ENCODE results near the gene TNC.

TNC gene

DNA sequence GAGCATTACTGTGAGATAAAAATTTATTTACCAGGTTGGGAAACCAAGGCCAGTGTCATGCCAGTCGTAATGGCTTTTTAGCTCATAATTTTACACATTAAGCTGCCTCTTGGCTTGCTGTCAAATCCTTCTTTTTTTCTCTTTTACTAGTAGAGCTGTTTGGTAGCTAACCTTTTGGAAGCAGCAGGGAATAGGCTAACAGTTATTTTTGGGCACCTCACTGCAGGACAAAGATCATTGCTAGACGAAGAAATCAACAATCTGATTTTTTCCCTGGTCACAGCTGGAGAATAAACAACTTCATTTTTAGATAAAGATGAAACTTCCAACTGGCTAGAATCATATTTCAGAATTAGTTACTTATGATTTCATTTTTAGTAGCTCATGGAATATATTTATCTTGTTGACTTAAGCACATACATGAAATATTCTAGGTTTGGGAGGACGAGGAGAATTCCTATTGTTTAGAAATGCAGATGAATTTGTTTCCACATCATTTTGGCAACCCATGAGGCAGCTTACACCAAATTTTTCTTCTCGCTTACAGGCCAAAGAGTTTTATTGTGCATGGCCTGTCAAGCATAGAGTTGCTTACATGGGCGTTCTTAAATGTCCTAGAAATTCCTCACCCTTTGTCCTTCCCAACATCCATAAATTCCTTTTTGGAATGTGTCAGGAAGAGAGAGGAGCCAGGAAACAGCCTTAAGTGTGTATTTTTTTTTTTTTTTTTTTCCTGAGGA lies 19.6 kb downstream of the TNC start:
- DNase-seq: no peak

- no peak for DNase-seq
Observed at GRCh38 chr9:115093520-115093919, 24.4 kb downstream of the TNC start.

DNA sequence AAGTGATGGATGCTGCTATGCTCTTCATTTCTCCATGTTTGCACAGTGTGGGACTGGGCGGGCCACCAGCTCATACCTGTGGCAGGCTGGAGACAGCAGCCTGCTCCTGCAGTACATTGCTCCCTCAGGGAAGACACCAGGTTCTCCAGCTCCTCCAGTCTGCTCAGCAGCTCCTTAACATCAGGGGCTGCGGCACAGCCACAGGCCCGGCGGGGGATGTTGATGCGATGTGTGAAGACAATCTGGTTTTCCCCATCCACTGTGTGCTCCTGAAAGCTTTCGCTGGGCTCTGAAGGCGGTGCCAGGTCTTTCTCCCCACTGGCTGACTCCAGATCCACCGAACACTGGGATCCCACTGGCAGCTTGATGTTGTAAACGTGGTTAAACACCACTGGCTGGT lies 27.5 kb downstream of the TNC start:
- no peak for DNase-seq

DNA sequence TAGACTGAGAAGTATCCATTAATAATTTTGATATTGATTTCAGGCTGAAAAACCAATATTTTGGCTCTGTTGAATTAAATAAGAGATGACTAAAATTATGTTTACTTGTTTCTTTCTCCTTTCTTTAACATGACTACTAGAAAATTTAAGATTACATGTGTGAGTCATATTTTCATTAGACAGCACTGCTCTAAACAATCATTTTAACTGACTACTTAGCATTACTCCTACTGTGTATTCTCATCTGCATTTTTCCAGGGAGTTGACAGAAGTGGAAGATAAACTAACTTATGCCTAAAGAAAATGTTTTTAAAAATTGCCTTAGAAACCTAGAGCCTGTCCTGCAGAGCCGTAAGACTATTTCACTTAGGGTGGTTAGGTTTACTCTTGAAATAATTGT lies 29.1 kb downstream of the TNC start:
- DNase-seq: no peak

DNA sequence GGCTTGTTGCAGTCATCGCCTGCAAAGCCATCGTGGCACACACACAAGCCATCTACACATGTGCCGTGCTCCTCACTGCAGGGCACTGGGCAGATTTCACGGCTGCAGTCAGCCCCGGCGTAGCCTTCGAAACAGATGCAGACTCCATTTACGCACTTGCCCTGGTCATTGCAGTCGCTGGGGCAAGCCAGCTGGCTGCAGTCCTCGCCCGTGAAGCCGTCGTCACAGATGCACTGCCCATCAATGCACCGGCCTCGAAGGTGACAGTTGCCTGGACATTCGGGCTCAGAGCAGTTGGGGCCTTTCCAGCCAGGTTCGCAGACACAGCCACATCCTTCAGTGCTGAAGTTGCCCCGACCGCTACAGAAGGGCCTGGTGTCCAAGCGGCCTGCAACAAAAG lies 31.1 kb downstream of the TNC start:
- no peak for DNase-seq

DNA sequence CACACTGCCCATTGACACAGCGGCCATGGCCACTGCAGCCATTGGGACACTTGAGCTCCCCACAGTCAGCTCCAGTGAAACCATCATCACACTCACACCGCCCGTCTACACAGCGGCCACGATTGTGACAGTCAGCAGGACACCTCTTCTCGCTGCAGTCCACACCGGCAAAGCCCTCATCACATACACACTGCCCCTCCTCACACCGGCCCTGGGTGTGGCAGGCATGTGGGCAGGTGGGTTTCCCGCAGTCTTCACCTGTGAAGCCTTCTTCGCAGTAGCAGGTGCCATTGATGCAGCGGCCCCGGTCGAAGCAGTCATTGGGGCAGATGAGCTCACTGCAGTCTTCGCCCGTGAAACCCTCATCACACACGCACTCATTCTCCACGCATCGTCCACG lies 31.5 kb downstream of the TNC start:
- no peak for DNase-seq

DNA sequence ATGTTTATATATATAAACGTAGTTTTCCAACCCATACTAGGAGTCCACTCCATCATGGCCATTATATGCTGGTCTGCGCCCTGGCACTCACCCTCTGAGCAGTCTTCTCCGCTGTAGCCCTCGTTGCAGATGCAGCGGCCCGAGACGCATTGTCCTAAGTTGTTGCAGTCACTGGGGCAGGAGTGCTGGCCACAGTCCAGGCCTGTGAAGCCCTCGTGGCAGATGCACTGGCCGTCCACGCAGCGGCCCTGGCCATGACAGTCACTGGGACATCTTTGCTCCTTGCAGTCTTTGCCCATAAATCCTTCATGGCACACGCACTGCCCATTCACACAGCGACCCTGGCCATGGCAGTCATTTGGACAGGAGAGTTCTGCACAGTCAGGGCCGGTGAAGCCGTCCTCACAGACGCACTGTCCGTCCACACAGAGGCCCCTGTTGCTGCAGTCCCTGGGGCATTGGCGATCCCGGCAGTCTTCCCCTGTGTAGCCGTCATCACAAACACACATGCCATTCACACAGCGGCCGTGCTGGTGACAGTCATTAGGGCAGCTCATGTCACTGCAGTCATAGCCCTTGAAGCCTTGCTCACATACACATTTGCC lies 32.1 kb downstream of the TNC start:
- no peak for DNase-seq

DNA sequence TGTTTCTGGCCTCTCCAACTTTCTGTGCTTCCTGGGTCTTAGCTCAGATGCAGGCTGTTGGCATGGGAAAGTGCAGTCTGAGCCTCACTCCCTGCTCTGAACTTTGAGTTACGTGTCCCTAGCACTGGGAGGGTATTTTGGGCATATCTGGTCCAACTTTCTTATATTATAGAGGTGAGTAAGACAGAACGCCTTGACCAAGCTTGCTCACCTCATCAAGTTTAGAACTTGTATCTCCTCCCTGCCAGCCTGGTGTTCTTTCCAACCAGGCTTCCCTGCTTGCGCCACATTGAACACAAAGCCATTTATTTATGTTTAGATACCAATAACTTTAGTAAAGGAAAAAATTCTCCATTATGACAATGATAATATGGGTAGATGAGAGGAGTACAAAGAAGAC lies 33.2 kb downstream of the TNC start:
- no peak for DNase-seq

GRCh38 chr9:115084157-115084556 lies 33.8 kb downstream of the TNC start:
- DNase-seq: no peak

DNA sequence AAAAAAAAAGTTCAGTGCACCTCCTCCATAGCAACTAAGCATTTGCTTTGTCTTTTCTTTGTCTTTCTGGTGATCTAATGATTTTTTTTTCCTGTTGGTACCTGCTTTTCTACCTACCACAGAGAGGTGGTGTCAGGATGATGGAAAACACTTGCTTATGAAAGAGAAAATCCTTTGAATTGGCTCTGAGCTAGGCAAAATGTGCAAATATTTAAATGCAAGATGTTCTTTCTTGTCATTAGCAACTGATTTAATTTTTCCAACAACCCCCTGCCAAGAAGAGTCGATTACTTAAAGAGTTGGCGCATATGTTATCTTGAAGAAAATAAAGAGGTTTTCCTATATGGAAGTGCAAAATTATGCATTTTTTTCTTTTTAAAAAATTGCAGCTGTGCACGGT lies 37.7 kb downstream of the TNC start:
- no peak for DNase-seq

- DNase-seq: no peak
Observed at GRCh38 chr9:115079156-115079555, 38.8 kb downstream of the TNC start.

- no peak for DNase-seq
Observed at GRCh38 chr9:115073456-115073855, 44.5 kb downstream of the TNC start.

DNA sequence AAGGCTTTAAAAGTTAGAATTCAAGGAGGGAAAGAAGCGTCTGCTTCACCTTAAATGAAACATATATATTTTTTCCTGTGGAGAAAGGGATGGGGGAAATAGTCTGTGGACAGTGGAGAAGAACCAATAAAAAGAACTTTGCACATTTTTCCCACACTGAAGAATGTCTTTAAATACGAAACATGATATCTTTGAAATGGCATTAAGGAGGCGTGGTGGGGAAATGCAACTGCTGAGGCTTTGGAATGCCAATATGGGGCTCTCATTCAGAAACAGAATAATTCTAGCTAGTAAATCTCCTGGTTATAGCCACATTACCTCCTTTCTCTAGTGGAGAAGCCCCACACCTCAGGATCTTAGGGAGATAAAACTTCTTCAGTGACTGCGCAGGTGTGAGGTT lies 46.8 kb downstream of the TNC start:
- DNase-seq: no peak

GRCh38 chr9:115069771-115070170 lies 48.2 kb downstream of the TNC start:
- no peak for DNase-seq

GRCh38 chr9:115069302-115069701 lies 48.7 kb downstream of the TNC start:
- no peak for DNase-seq

GRCh38 chr9:115068031-115068430 lies 49.9 kb downstream of the TNC start:
- DNase-seq: no peak

GRCh38 chr9:115063058-115063845 lies 54.7 kb downstream of the TNC start:
- no peak for DNase-seq

GRCh38 chr9:115058684-115059315 lies 59.2 kb downstream of the TNC start:
- DNase-seq: no peak

GRCh38 chr9:115058175-115058574 lies 59.8 kb downstream of the TNC start:
- no peak for DNase-seq

- DNase-seq: no peak
Observed at GRCh38 chr9:115057559-115057958, 60.4 kb downstream of the TNC start.

- DNase-seq: no peak
Observed at GRCh38 chr9:115050002-115050490, 67.9 kb downstream of the TNC start.

GRCh38 chr9:115046824-115047223 lies 71.1 kb downstream of the TNC start:
- no peak for DNase-seq

GRCh38 chr9:115046199-115046598 lies 71.8 kb downstream of the TNC start:
- no peak for DNase-seq

DNA sequence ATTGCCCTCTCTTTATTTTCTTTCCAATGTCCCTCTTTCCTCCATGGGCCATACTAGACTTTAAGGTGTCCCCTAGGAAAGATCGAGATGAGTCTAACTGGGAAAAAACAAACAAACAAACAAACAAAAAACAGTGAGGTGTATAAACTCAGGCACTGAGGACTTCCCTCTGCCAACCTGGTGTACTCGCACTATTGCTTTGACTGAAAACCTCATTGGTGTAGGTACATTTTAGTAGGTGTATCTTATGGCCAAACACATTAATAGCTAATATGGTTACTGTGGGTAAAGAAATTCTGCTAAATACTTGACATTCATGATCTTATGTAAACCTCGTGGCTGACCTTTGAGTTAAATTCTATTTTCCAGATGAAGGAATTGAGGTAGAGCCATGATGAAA lies 74.3 kb downstream of the TNC start:
- DNase-seq: no peak
